Stimulated activated CD4-positive, alpha-beta T cell treated with anti-CD3 and anti-CD28 coated beads, Interleukin-2, amount 100 ng/mL, for 24 hours (primary cell): Measurements from ENCODE around the gene CWC15.

ENCODE experiments used
- DNase-seq, 2 donors: peaks; one replicate each; pipeline ENCODE4 v3.0.0-alpha.2; 2020

Gene CWC15

DNA sequence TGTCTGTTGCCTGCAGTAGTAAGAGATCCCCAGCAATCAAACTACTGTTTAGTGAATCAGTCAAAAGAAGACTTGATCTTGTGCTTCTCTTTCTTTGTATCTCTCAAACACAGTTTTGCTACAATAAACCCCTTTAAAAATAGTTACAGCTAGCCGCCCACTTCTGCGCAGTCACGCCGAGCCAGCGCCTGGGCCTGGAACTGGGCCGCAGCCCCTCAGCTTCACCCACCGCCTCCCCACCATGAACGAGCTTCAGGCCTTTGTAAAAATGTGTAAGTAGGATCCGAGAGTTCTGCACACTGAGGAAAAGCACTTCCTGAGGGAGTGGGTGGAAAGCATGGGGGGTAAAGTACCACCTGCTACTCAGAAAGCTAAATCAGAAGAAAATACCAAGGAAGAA, 60.5 kb downstream of the CWC15 start:
- DNase-seq = no peak
